HG02973 (cell line): Measurements from ENCODE around the gene MACF1.

Experiments used
- ATAC-seq: cut with Tn5 transposase; IDR thresholded peaks from one replicate; pipeline ENCODE4 v1.9.1; 2021; ENCODE audit warnings: moderate library complexity; ENCODE audit not compliant: unreplicated experiment

The MACF1 gene

GRCh38 chr1:39348278-39348677 is 143.8 kb downstream of the MACF1 start:
- no peak for ATAC-seq

- ATAC-seq: no peak
These were observed 148.4 kb downstream of the MACF1 start for GRCh38 chr1:39352881-39353280.

DNA sequence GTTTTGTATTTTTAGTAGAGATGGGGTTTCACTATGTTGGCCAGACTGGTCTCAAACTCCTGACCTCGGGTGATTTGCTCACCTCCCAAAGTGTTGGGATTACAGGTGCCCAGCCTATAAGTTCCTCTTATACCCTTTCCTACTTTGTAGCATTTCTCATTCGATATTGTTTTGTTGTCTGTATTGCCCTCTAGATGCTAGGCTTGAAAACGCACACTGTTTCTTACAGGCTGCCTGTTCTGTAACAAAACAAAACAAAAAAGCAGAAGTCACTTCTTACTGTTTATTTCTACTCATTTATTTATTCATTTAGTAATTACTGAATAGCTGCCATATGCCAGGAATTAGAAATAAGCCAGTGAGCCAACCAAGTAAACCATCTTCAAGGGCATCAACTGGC is 150.1 kb downstream of the MACF1 start:
- no peak for ATAC-seq

- ATAC-seq: no peak
These were observed 154.0 kb downstream of the MACF1 start for GRCh38 chr1:39358491-39358890.

DNA sequence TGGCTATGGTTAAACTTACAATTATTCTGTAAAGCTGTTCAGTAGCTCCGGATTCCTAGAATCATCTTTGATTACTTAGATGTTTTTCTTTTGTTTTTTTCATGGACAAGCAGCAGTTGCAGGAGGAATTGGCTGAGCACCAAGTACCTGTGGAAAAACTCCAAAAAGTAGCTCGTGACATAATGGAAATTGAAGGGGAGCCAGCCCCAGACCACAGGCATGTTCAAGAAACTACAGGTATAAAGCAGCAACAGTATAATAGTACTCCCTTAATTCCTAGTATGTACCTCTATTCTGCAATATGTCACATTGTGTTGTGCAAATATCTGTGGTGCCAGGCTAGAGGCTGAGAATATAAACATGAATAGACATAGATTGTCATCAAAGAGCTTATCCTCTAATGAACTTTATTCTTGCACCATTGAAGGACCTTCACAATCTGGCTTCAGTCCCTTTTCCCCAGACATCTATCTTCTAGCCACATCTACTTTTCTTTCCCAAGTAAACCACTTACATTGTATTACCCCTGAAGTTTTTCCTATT is 154.6 kb downstream of the MACF1 start:
- ATAC-seq: no peak

DNA sequence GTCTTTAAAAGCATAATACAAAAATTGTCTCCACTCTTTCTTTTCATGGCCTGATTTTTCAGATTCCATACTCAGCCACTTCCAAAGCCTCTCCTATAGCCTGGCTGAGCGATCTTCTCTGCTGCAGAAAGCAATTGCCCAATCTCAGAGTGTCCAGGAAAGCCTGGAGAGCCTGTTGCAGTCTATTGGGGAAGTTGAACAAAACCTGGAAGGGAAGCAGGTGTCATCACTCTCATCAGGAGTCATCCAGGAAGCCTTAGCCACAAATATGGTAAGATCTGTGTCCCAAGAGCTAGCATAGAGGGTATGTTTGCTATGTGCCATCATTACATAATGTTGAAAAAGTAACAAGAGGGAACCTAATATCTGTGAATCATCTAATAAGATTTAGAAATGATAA is 156.2 kb downstream of the MACF1 start:
- no peak for ATAC-seq

DNA sequence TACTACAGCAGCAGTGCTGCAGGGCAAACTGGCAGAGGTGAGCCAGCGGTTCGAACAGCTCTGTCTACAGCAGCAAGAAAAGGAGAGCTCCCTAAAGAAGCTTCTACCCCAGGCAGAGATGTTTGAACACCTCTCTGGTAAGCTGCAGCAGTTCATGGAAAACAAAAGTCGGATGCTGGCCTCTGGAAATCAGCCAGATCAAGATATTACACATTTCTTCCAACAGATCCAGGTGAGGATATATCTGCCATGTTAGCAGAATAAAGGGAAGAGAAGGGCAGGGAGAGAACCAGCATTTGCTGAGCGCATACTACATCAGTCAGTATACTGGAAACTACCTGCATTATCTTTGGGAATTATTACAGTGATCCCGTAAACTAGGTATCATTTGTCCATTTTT is 157.0 kb downstream of the MACF1 start:
- ATAC-seq: no peak

- ATAC-seq: no peak
These were observed 158.8 kb downstream of the MACF1 start for GRCh38 chr1:39363267-39363666.

- ATAC-seq: no peak
These were observed 163.6 kb downstream of the MACF1 start for GRCh38 chr1:39368045-39368444.

- no peak for ATAC-seq
These were observed 165.1 kb downstream of the MACF1 start for GRCh38 chr1:39369565-39369964.

- no peak for ATAC-seq
These were observed 166.1 kb downstream of the MACF1 start for GRCh38 chr1:39370602-39371001.

GRCh38 chr1:39372105-39372504 is 167.6 kb downstream of the MACF1 start:
- no peak for ATAC-seq

GRCh38 chr1:39376656-39377055 is 172.2 kb downstream of the MACF1 start:
- no peak for ATAC-seq

GRCh38 chr1:39378377-39378776 is 173.9 kb downstream of the MACF1 start:
- no peak for ATAC-seq

GRCh38 chr1:39379187-39379586 is 174.7 kb downstream of the MACF1 start:
- ATAC-seq: no peak

- no peak for ATAC-seq
These were observed 175.5 kb downstream of the MACF1 start for GRCh38 chr1:39380036-39380435.

GRCh38 chr1:39381839-39382238 is 177.3 kb downstream of the MACF1 start:
- ATAC-seq: no peak

DNA sequence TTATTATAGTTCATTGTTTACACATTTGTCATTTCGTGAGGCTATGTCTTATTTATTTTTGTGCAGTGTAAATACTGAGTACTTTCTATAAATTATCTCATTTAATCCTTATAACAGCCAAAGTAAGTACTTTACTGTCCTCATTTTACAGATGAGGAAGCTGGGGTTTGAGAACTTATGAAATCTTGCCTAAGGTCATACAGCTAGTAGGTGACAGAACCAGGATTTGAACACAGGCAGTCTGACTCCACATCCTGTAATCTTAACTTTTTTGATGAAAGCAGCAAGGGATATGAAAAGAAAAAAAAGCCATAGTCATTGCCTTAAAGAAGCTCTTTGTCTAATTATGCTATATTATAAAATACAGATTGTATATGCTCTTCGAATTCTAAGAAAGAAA is 179.8 kb downstream of the MACF1 start:
- ATAC-seq: no peak

GRCh38 chr1:39385067-39385988 is 180.8 kb downstream of the MACF1 start:
- no peak for ATAC-seq

GRCh38 chr1:39386997-39387396 is 182.5 kb downstream of the MACF1 start:
- ATAC-seq: no peak

- no peak for ATAC-seq
These were observed 183.0 kb downstream of the MACF1 start for GRCh38 chr1:39387452-39387851.
